GM19467 (cell line): Measurements from ENCODE around the gene MT2A.
"Not testable (repeated sequence)": the region's sequence is repeated elsewhere in the genome, so short reads cannot be mapped to it uniquely, and the experiment has no call there.

ENCODE experiments used
- ATAC-seq: cut with Tn5 transposase; IDR thresholded peaks from one replicate; pipeline ENCODE4 v1.9.1; 2021; ENCODE audit warnings: mild to moderate bottlenecking, moderate library complexity; ENCODE audit not compliant: unreplicated experiment

The MT2A gene

GRCh38 chr16:56608043-56608875 is at the start of gene MT2A:
Gene MT2A, plus strand, starts transcription at chr16:56608584. Its CDS starts 72 bp downstream, at chr16:56608656.
- ATAC-seq = peak; percentile 80

- no peak for ATAC-seq
Observed at GRCh38 chr16:56559109-56559508, 49.3 kb upstream of the MT2A start.

GRCh38 chr16:56560447-56560846 is 47.9 kb upstream of the MT2A start:
- no peak for ATAC-seq

- no peak for ATAC-seq
Observed at GRCh38 chr16:56561126-56561525, 47.3 kb upstream of the MT2A start.

GRCh38 chr16:56564793-56565477 is 43.4 kb upstream of the MT2A start, which contains the start of gene MT4:
Gene MT4, plus strand, starts transcription at chr16:56565073. Its CDS starts 56 bp downstream, at chr16:56565129.
- ATAC-seq = no peak

GRCh38 chr16:56569971-56570370 is 38.4 kb upstream of the MT2A start:
- ATAC-seq = no peak

GRCh38 chr16:56571525-56571924 is 36.9 kb upstream of the MT2A start:
- no peak for ATAC-seq

- ATAC-seq = no peak
Observed at GRCh38 chr16:56574625-56575024, 33.8 kb upstream of the MT2A start.

GRCh38 chr16:56576585-56577299 is 31.6 kb upstream of the MT2A start:
- ATAC-seq = peak; percentile 76

- no peak for ATAC-seq
Observed at GRCh38 chr16:56577300-56577625, 31.1 kb upstream of the MT2A start.

GRCh38 chr16:56580391-56581048 is 27.9 kb upstream of the MT2A start:
- ATAC-seq = no peak

- ATAC-seq = not testable (repeated sequence)
Observed at GRCh38 chr16:56582911-56583310, 25.5 kb upstream of the MT2A start.

- ATAC-seq = no peak
Observed at GRCh38 chr16:56583351-56584168, 24.8 kb upstream of the MT2A start.

- no peak for ATAC-seq
Observed at GRCh38 chr16:56584276-56584675, 24.1 kb upstream of the MT2A start.

GRCh38 chr16:56588781-56589140 is 19.6 kb upstream of the MT2A start:
- ATAC-seq = no peak

GRCh38 chr16:56589141-56590039 is 19.0 kb upstream of the MT2A start, which contains the start of gene MT3:
Gene MT3, plus strand, starts transcription at chr16:56589528. Its CDS starts 63 bp downstream, at chr16:56589591.
- ATAC-seq = no peak

GRCh38 chr16:56591377-56592060 is 16.9 kb upstream of the MT2A start:
- ATAC-seq = no peak

GRCh38 chr16:56593573-56594291 is 14.7 kb upstream of the MT2A start:
- no peak for ATAC-seq
